Endodermal cell (in vitro differentiated cells): Measurements from ENCODE around the gene TP53I13. TPM values are rescaled to one million over a fixed set of nuclear protein-coding genes. Genes with fewer than 3 reads are reported as not detected.

ENCODE experiments used
- DNase-seq: peaks from one replicate; pipeline ENCODE4 v3.0.0-alpha.2; 2017
- H3K27ac ChIP-seq: 2 replicates; pipeline ENCODE4 v1.5.1; 2013; ENCODE audit warnings: mild to moderate bottlenecking, low read depth, low read length, moderate library complexity
- H3K27me3 ChIP-seq: 2 replicates; pipeline ENCODE4 v1.6.1; 2013; ENCODE audit warnings: mild to moderate bottlenecking, low read length, moderate library complexity; ENCODE audit not compliant: insufficient read depth, control insufficient read depth, poor library complexity, severe bottlenecking
- H3K36me3 ChIP-seq: 2 replicates; pipeline ENCODE4 v1.7.0; 2013; ENCODE audit warnings: mild to moderate bottlenecking, low read length, moderate library complexity; ENCODE audit not compliant: control insufficient read depth, insufficient read depth
- H3K4me1 ChIP-seq: one replicate; pipeline ENCODE4 v1.7.0; 2013; ENCODE audit warnings: low read length; ENCODE audit not compliant: control insufficient read depth, insufficient read depth
- H3K4me3 ChIP-seq: 2 replicates; pipeline ENCODE4 v1.5.1; 2013; ENCODE audit warnings: mild to moderate bottlenecking, low read length, moderate library complexity
- H3K9ac ChIP-seq: 2 replicates; pipeline ENCODE4 v1.6.1; 2013; ENCODE audit warnings: mild to moderate bottlenecking, low read length, moderate library complexity; ENCODE audit not compliant: poor library complexity, severe bottlenecking; ENCODE audit errors: extremely low read depth
- H3K9me3 ChIP-seq: 2 replicates; pipeline ENCODE4 v1.6.1; 2013; ENCODE audit warnings: mild to moderate bottlenecking, low read length, moderate library complexity; ENCODE audit not compliant: control insufficient read depth
- H3K27ac Mint-ChIP-seq: 2 replicates; pipeline ENCODE4 v1.8.0; 2020; ENCODE audit warnings: mixed read lengths
- H3K27me3 Mint-ChIP-seq: 2 replicates; pipeline ENCODE4 v1.8.0; 2021; ENCODE audit warnings: mild to moderate bottlenecking, mixed read lengths; ENCODE audit not compliant: insufficient read depth
- H3K36me3 Mint-ChIP-seq: 2 replicates; pipeline ENCODE4 v1.8.0; 2020; ENCODE audit warnings: low read depth, mixed read lengths
- H3K4me1 Mint-ChIP-seq: 2 replicates; pipeline ENCODE4 v1.8.0; 2020; ENCODE audit warnings: mixed read lengths
- H3K4me3 Mint-ChIP-seq: 2 replicates; pipeline ENCODE4 v1.8.0; 2020; ENCODE audit warnings: mild to moderate bottlenecking, moderate library complexity, mixed read lengths
- H3K9me3 Mint-ChIP-seq: 2 replicates; pipeline ENCODE4 v1.8.0; 2020; ENCODE audit warnings: mild to moderate bottlenecking, mixed read lengths
- WGBS, 2 experiments: methylation state at CpG; one replicate each; pipeline versions ENCODE4 v1.1.5 to v1.1.7; 2013; ENCODE audit warnings: missing lambda C conversion rate in 2 of 2, mixed read lengths in 1 of 2; ENCODE audit not compliant: insufficient coverage in 1 of 2, insufficient read length in 1 of 2; 5-methylcytosine and 5-hydroxymethylcytosine counted together
- total RNA-seq, 2 donors: library from RNA; stranded (reverse); fragmentation: NEBNext Ultra II Directional in 1 of 2; extraction: Animal tissue kit (Norgen Biotek cat#: 25700) in 1 of 2; gene quantifications; 2 replicates in 1 of 2; 3 replicates in 1 of 2; pipeline ENCODE4 v1.2.1, GENCODE V29; 2021
- TF ChIP-seq, protein P1 (sequence below): fragments of 200-600 bp; sonication (generic); conservative IDR thresholded peaks from 2 replicates; pipeline ENCODE4 v1.5.0; 2021; ENCODE audit warnings: antibody characterized with exemption, mild to moderate bottlenecking

The TP53I13 gene
- total RNA-seq, 2 donors from 2014 or later = 21.7 to 31.0 TPM

DNA sequence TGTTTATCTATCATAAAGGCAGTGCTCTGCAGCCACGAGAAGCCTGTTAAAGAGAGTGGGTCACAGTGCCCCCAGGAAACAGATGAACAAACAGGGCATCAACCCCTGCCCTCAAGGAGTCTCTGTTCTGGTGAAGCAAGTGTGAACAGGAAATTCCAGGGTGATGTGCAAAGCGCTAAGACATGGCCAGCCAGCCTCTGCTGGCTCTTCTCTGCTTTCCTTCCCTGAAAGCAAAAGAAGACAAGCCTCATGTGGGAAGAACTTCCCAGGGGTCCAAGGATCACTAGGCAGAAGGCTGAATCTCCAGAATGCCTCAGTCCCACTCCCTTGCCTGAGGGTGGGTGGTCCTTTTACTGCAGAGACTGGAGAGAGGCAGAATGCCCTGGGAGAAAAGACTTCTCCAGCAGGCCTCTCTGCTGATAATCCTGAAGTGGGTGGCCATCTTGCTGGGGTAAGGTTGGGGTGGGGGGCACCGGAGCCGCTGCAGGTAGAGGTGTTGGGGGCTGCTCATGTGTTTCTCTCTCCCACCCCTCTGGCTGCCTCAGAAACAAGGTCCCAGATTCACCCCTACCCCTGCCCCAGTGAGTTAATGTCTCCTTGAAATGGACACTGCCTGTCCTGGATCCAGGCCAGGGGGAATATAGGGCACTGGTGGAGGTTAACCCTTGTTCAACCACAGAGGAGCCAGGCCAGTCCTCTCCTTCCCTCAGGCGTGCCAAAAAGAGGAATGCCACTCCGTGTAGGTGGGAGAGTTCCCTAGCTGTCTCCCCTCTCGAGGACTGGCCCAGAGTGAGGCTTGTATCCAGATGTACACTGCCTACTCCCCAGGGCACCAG lies 26.8 kb downstream of the TP53I13 start:
- Mint-ChIP-seq H3K27me3 (peaks cover 47% of the 10 kb centered on the region), H3K4me1 (peaks cover 13% of the 10 kb centered on the region), H3K27ac (no peak overlapping the region), H3K4me3 (no peak overlapping the region), H3K9me3 (no peaks in the 10 kb centered on the region), H3K36me3 (no peaks in the 10 kb centered on the region)
- 78 to 80% methylated on average over 5 to 7 of the region's 7 CpGs for WGBS, 2 experiments
- H3K27ac ChIP-seq = no peak overlapping the region
- H3K27me3 ChIP-seq = peaks cover 22% of the 10 kb centered on the region
- H3K36me3 ChIP-seq = no peaks in the 10 kb centered on the region
- H3K9ac ChIP-seq = no peak overlapping the region
- peaks cover 5% of the 10 kb centered on the region for H3K4me1 ChIP-seq
- TF ChIP-seq, protein P1, sequence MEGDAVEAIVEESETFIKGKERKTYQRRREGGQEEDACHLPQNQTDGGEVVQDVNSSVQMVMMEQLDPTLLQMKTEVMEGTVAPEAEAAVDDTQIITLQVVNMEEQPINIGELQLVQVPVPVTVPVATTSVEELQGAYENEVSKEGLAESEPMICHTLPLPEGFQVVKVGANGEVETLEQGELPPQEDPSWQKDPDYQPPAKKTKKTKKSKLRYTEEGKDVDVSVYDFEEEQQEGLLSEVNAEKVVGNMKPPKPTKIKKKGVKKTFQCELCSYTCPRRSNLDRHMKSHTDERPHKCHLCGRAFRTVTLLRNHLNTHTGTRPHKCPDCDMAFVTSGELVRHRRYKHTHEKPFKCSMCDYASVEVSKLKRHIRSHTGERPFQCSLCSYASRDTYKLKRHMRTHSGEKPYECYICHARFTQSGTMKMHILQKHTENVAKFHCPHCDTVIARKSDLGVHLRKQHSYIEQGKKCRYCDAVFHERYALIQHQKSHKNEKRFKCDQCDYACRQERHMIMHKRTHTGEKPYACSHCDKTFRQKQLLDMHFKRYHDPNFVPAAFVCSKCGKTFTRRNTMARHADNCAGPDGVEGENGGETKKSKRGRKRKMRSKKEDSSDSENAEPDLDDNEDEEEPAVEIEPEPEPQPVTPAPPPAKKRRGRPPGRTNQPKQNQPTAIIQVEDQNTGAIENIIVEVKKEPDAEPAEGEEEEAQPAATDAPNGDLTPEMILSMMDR = no peak
- no peak overlapping the region for H3K4me3 ChIP-seq
- DNase-seq = peak; percentile 46
- H3K9me3 ChIP-seq = no peaks in the 10 kb centered on the region

DNA sequence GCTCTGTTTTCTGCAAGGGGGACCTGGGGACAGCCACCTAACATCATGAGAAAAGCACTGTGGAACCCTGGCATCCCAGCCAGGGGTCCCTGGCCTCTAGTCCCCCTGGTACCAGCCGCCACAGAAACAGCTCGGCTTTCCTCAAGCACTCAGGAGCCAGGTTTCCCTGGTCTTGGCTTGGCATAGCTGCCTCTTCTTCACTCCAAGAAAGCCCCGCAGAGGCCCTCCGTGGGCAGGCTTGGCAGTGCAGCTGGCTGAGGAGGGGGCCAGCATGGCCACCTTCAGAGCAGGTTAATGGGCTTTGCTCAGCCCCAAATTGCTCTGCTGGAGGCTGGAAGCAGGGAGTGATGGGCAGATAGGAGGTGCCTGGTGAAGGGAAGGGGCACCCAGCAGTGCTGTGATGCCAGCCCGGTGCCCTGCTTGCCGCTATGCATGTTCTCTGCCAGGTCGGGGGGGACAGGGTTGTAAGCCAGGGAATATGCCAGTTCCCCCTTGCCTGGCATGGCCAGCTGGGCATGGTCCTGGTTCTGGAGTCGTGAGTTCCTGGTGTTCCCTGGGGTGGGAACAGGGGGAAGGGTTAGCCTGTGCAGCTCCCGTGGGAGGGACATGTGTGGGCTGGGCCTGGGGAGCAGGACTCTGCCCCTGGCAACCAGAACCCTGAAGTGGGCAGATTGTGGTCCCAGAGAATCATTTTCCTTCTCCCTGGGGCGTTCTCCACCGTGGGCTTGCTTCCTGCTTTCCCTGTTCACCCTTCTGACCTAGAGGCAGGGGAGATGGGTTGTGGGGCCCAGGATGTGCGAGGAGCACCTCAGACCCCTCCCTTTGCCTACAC lies 27.7 kb downstream of the TP53I13 start:
- H3K27ac ChIP-seq = no peak overlapping the region
- peaks cover 17% of the 10 kb centered on the region for H3K27me3 ChIP-seq
- Mint-ChIP-seq H3K9me3 (no peaks in the 10 kb centered on the region), H3K4me3 (no peak overlapping the region), H3K36me3 (no peaks in the 10 kb centered on the region), H3K4me1 (peaks cover 8% of the 10 kb centered on the region), H3K27ac (no peak overlapping the region), H3K27me3 (peaks cover 42% of the 10 kb centered on the region)
- no peak overlapping the region for H3K4me3 ChIP-seq
- H3K9me3 ChIP-seq = no peaks in the 10 kb centered on the region
- DNase-seq = peak; percentile 46
- no peak overlapping the region for H3K9ac ChIP-seq
- no peaks in the 10 kb centered on the region for H3K36me3 ChIP-seq
- peaks cover 5% of the 10 kb centered on the region for H3K4me1 ChIP-seq
- WGBS, 2 experiments = 82 to 89% methylated on average over 3 to 12 of the region's 12 CpGs
- TF ChIP-seq, protein P1 = no peak

DNA sequence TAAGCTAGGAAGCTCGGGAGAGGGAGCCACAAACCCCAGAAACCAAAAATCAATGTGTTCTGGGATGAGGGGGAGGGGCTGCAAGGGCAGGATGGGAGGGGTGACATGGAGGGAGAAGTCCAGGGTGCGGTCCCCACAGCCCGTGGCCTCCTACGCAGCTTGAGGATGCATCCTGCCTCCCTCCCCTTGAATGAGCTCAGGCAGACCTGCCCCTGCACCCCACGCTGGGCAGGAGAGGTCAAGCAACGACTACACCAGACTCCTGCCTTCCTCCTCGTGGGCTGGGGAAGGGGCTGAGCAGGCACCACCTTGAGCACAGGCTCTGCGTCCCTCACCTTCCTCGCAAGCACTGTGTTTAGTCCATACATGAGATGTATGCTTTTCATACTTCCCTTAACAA lies 28.3 kb downstream of the TP53I13 start:
- Histone ChIP-seq H3K27ac (no peak overlapping the region), H3K9ac (no peak overlapping the region), H3K4me1 (peaks cover 5% of the 10 kb centered on the region), H3K36me3 (no peaks in the 10 kb centered on the region), H3K27me3 (peaks cover 17% of the 10 kb centered on the region), H3K4me3 (no peak overlapping the region), H3K9me3 (no peaks in the 10 kb centered on the region)
- Mint-ChIP-seq H3K36me3 (no peaks in the 10 kb centered on the region), H3K4me3 (no peak overlapping the region), H3K4me1 (peaks cover 7% of the 10 kb centered on the region), H3K9me3 (no peaks in the 10 kb centered on the region), H3K27me3 (peaks cover 39% of the 10 kb centered on the region), H3K27ac (no peak overlapping the region)
- peak; percentile 62 for DNase-seq
- TF ChIP-seq, protein P1 = no peak
- WGBS, 2 experiments = 51 to 69% methylated on average over 6 to 9 of the region's 9 CpGs
